PFSK-1 (cell line): ENCODE data around the gene SMARCA4.

ENCODE experiments used
- FOXP2 ChIP-seq: optimal IDR thresholded peaks from 2 replicates; pipeline ENCODE3; 2011; ENCODE audit warnings: borderline replicate concordance, control low read depth, inconsistent platforms; ENCODE audit not compliant: insufficient read depth; ENCODE audit errors: extremely low read length, extremely low read depth
- POLR2AphosphoS5 ChIP-seq: IDR thresholded peaks from 2 replicates; pipeline ENCODE4 v1.6.1; 2012; ENCODE audit warnings: low read depth, mild to moderate bottlenecking, control low read depth, low read length, moderate library complexity
- SIN3A ChIP-seq: IDR thresholded peaks from 2 replicates; pipeline ENCODE4 v1.6.1; 2012; ENCODE audit warnings: mild to moderate bottlenecking, low read length, moderate library complexity, borderline replicate concordance; ENCODE audit not compliant: insufficient read depth
- TAF1 ChIP-seq: IDR thresholded peaks from 2 replicates; pipeline ENCODE4 v1.6.1; 2012; ENCODE audit warnings: low read length, control low read depth, borderline replicate concordance; ENCODE audit not compliant: insufficient read depth
- TF ChIP-seq, protein P1 (sequence below), 2 experiments: IDR thresholded peaks; 2 replicates each; pipeline versions ENCODE4 v1.6.1 to v1.8.0; 2011 to 2012; ENCODE audit warnings: low read depth in 2 of 2, low read length in 2 of 2, control low read depth in 1 of 2, inconsistent platforms in 1 of 2, mild to moderate bottlenecking in 1 of 2, moderate library complexity in 1 of 2; ENCODE audit not compliant: insufficient read depth in 1 of 2

Gene SMARCA4

DNA sequence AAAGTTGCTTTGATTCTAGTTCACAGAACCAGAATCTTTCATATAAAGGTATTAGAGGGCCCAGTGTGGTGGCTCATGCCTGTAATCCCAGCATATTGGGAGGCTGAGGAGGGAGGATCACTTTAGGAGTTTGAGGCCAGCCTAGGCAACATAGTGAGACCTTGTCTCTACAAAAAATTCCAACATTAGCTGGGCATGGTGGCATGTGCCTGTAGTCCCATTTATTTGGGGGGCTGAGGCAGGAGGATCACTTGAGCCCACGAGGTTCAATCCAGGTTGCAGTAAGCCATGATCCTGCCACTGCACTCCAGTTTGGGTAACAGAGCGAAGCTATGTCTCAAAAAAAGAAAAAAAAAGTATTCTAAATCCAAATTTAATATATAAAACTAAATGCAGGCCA is 137.5 kb downstream of the SMARCA4 start:
- no peak for TF ChIP-seq TAF1
- TF ChIP-seq SIN3A: no peak
- no peak for TF ChIP-seq POLR2AphosphoS5
- TF ChIP-seq FOXP2: no peak

GRCh38 chr19:11098861-11099260 is 138.0 kb downstream of the SMARCA4 start:
- TF ChIP-seq SIN3A (no peak), TAF1 (no peak), FOXP2 (no peak)
- TF ChIP-seq, protein P1, sequence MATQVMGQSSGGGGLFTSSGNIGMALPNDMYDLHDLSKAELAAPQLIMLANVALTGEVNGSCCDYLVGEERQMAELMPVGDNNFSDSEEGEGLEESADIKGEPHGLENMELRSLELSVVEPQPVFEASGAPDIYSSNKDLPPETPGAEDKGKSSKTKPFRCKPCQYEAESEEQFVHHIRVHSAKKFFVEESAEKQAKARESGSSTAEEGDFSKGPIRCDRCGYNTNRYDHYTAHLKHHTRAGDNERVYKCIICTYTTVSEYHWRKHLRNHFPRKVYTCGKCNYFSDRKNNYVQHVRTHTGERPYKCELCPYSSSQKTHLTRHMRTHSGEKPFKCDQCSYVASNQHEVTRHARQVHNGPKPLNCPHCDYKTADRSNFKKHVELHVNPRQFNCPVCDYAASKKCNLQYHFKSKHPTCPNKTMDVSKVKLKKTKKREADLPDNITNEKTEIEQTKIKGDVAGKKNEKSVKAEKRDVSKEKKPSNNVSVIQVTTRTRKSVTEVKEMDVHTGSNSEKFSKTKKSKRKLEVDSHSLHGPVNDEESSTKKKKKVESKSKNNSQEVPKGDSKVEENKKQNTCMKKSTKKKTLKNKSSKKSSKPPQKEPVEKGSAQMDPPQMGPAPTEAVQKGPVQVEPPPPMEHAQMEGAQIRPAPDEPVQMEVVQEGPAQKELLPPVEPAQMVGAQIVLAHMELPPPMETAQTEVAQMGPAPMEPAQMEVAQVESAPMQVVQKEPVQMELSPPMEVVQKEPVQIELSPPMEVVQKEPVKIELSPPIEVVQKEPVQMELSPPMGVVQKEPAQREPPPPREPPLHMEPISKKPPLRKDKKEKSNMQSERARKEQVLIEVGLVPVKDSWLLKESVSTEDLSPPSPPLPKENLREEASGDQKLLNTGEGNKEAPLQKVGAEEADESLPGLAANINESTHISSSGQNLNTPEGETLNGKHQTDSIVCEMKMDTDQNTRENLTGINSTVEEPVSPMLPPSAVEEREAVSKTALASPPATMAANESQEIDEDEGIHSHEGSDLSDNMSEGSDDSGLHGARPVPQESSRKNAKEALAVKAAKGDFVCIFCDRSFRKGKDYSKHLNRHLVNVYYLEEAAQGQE (IDR thresholded peaks at IDR 0.05; ENCODE audit: insufficient read depth in 1 of 2, low read depth in 2 of 2, low read length in 2 of 2): no peak

- TF ChIP-seq, protein P1 (IDR thresholded peaks at IDR 0.05; ENCODE audit: insufficient read depth in 1 of 2, low read depth in 2 of 2, low read length in 2 of 2): no peak
- TF ChIP-seq POLR2AphosphoS5: no peak
- no peak for TF ChIP-seq SIN3A
- TF ChIP-seq FOXP2: no peak
- TF ChIP-seq TAF1: no peak
Measured at GRCh38 chr19:11100049-11100448, 139.2 kb downstream of the SMARCA4 start.

- TF ChIP-seq, protein P1 (IDR thresholded peaks at IDR 0.05; ENCODE audit: insufficient read depth in 1 of 2, low read depth in 2 of 2, low read length in 2 of 2): no peak
- TF ChIP-seq SIN3A (no peak), POLR2AphosphoS5 (no peak), FOXP2 (no peak), TAF1 (no peak)
Measured at GRCh38 chr19:11101057-11101456, 140.2 kb downstream of the SMARCA4 start.

DNA sequence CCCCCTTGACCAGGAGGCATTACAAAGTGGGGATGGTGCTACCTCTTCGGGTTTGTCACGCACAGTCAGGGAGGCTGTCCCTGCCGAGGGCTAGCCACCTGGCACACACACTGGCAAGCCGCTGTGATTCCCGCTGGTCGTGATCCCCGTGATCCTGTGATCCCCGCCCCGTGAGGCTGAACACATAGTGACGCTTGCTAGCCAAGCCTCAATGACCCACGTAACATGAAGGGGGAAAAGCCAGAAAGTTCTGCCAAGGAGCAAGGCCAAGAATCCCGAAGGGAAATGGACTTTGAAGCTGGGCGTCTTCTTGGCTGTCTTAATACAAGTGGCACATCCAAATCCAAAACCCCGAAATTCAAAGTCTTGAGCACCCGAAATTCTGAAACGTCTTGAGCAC is 142.1 kb downstream of the SMARCA4 start:
- TF ChIP-seq FOXP2 (no peak), TAF1 (no peak), SIN3A (no peak), POLR2AphosphoS5 (no peak)
- TF ChIP-seq, protein P1 (IDR thresholded peaks at IDR 0.05; ENCODE audit: insufficient read depth in 1 of 2, low read depth in 2 of 2, low read length in 2 of 2): no peak
